GM21390 (cell line): ENCODE data around the gene HOMER2.
A peak's percentile ranks its signal among the peaks of the same experiment; 100 is the strongest.
"Not testable (repeated sequence)": the region's sequence is repeated elsewhere in the genome, so short reads cannot be mapped to it uniquely, and the experiment has no call there.

Experiments used
- ATAC-seq: cut with Tn5 transposase; IDR thresholded peaks from one replicate; pipeline ENCODE4 v1.9.1; 2021; ENCODE audit not compliant: unreplicated experiment

HOMER2 gene

DNA sequence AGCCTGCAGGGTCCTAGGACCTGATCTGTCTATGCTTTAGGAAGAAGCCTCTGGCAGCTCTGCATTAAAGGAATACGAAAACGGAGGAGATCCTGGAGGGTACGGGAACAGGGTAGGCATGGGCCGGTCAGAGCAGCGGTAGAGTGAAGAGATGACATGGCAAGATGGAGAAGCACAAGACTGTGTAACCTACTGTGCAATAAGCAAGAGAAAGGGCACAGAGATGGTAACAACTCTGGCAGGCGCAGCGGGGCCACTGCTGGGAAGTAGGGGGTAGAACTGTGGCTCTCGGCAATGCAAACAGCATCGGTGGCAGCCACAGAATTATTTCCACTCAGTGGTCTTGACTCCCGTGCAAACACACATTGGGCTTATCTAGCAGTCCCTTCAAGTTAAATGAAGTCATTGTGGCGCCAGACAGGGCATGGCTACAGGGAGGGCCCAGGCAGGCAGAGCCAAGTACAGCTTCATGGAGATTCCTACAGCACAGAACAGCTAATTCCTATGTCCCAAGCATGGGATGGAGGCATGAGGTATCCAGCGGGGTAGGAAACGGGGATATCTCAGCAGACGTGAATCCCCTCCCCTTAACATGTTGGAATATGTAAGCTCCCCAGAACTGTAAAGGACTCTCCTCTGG is 114.3 kb downstream of the HOMER2 start:
- no peak for ATAC-seq

DNA sequence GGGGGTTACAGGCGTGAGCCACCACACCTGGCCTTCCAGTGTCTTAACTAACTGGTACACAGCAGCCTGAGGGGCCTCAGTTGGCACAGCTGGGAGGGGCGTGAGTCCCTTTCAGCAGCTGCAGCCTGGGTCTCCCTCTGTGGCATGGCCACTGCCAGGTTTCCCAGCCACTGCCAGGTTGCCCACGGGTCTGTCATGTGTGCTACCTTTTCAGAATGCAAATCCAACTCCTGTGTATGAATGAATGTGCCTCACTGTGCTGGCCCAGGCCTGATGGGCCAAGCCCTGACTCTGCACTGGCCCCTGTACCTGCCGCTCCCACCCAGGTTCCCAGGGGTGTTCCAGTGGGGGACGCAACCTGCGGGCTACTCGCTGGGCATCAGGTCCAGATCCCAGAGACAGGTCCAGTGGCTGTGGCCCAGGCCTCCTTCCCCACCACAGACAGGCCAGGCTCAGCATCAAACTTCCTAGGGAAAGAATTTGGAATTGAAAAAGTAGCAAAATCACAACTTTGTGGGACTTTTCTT is 117.1 kb downstream of the HOMER2 start:
- no peak for ATAC-seq

DNA sequence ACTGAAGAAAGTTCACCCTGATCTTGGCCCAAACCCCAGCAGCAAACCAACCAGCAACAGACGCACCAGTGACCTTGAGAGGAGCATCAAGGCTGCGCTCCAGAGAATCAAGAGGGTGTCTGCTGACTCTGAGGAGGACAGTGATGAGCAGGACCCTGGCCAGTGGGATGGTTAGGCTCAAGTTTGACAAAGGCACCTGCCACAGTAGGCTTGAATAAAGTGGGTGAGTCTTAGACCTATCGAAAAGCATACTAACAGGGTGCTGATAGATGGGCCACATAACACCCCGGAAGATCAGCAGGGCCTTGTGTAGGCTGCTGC is 119.2 kb downstream of the HOMER2 start:
- no peak for ATAC-seq

DNA sequence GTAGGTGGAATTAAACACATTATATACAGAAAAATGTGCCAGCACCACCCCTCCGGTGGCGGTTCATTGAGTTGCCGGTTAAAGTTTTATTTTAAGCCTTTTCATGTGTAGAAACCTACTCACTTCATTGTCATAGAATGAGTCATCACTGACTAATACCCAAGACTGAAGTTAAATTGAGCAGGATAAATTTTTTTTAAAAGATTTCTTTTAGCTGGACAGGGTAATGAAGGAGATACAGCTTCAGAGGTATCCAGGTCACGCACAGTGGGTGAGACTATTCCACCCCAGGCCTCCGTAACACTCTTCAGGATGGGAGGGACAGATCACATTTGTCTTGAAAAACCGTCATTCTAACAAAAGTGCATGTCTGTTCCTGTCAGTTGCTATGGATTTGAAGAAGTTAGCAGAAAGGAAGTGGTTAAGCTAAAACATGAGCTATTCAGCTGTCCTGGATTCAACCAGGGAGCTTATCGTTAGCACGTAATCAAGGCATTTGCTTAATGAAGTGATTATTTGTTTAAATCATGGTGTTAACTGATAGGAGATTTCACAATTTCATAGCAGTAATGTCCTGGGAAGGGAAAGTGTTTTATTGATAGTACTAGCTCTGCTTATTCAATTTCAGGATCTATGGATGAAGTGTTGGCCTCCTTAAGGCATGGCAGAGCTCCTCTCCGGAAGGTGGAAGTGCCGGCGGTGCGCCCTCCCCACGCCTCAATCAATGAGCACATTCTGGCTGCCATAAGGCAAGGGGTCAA is 119.7 kb downstream of the HOMER2 start:
- ATAC-seq: peak; percentile 89

DNA sequence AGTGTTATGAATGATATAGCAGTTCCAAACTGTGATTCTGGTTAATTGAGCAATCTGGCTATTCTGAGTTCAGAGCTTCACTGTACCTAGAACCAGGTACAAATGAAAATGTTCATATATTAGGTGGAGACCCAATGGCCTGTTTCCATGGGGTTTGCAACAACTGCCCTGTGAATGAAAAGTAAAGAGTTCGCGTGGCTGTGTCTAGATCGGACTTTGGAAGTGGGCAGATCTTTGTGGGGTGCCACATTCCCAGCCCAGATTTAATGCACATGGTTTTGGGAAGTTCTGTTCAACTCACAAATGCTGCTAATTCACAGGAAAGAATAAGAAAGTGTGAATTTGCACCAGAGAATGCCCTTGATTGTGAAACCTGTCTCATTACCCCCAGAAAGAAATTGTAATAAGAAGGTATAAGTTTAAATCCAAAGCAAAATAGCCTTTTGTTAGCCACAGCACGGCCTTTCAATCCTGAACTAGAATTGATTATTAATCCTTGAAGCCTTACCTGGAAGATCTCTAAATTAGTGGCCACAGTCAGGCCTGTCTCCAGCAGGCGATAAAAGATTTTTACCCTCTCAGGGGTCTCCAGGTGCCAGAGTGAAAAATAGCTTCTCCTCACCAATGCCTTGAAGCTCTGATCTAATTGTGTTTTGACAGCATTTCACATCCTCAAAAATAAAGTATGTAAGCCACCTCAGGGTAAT is 120.5 kb downstream of the HOMER2 start:
- no peak for ATAC-seq

DNA sequence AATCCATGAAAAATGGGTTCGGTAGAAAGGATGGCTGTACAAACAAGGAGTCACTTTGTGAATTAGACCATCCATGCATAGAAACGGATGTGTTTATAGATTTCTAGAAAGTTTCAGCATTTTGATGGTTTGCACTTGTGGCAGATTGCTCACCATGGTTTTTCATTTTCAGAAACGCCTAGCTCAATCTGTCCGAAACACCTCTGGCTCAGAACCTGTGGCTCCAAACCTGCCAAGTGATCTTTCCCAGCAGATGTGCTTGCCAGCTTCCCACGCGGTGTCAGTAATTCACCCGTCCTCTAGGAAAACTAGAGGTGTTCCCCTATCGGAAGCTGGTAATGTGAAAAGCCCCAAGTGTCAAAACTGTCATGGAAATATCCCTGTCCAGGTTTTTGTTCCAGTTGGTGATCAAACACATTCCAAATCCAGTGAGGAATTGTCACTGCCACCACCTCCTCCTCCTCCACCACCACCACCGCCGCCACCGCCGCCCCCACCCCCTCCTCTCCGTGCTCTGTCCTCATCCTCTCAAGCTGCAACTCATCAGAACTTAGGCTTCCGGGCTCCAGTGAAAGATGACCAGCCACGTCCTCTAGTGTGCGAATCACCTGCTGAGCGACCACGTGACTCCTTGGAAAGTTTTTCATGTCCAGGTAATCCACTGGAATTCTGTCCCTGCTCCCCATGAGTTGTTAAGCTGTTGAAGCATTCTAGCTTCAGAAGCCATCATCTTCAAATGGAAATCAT is 121.9 kb downstream of the HOMER2 start:
- ATAC-seq: no peak

DNA sequence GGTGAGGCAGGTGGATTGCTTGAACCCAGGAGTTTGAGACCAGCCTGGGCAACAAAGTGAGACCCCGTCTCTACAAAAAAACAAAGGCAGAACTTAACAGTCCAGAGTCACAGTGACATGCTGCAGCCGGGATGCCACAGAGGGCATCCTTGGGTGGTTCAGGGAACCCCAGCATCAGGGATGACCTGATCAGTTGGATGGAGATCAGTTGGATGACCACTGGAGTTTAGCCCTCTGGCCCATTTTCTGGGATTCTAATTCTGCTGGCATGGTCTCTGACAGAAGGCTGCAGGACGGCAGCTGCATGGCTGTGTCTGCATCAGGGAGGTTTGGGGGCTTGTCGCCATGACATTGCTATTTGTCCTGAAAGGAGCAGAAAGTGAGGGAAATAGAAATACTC is 123.3 kb downstream of the HOMER2 start:
- no peak for ATAC-seq

DNA sequence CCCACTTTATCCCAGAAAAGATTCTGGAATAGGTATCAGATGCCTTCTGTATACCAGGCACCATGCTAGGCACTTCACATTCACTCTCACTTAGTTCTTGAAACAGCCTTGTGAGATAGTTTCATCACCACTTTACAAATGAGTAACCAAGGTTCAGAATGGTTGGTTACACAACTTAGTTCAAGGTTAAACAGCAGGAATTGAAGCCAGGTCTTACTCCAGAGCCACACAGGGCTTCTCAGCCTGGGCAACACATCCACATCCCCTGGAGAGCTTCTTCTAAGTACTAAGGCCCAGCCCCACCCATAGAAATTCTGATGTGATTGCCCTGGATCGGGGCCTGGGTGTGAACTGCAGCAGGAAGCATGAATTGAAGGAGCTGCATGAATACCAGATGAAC is 124.4 kb downstream of the HOMER2 start:
- ATAC-seq: no peak

DNA sequence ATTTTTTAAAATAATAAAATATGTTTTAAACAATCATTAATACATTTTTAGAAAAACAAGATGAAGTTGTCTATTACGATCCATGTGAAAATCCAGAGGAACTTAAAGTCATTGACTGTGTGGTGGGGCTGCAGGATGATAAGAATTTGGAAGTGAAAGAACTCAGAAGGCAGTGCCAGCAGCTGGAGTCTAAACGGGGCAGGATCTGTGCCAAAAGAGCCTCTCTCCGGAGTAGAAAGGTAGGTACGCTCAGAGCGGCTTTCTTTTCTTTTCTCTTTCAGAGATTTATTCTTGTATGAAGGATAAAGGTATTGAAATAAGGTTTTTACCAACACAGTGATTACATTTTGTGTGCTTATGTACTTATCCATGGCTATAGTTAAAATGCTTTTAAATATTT is 129.5 kb downstream of the HOMER2 start:
- ATAC-seq: no peak

DNA sequence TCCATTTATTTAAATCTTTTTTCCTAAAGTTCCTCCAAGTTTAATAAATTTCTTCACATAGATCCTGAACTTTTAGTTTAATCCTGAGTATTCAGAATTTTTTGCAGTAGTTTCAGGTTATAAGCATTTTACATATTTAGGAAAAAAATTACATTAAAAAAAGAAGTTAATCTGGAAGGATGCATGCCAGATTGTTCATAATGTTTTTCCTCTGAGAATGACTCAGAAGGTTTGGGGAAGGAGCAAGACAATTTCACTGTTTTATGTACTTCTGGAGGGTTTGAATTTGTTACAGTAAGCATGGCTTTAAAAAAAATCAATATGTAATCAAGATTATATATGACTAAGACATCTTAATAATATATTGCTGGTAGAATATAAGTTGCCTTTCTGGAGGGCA is 130.7 kb downstream of the HOMER2 start:
- not testable (repeated sequence) for ATAC-seq

DNA sequence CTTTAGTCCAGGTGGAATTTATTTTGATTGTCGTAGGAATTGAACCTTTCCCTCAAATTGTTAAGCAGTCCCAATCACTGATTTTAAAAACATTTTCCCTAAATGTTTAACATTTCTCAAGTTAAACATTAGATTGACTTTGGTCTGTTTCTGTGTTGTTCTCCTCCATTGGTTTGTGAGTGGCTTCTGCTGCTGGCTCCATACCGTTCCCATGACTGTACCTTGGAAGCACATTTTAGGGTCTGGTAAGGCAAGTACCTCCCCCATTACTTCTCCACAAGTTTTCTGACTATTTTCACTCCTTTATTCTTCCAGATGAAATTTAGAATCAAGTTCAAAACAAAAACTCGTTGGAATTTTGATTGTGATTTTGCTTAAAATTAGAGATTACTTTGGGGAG is 131.1 kb downstream of the HOMER2 start:
- not testable (repeated sequence) for ATAC-seq

DNA sequence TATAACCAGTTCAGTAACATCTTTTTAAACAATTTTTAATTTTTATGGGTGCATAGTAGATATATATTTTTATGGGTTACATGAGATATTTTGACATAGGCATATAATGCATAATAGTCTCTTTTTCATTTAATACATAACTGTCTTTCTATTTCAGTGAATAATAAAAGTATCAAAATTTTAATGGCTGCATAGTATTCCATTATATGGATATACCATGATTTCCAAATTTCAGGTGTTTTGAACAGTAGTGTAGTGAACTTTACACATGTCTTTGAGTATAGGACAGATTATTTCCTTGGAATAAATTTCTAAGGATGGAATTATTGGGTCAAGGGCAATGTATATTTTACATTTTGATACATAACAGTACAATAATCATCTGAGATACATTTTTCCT is 132.4 kb downstream of the HOMER2 start:
- no peak for ATAC-seq

DNA sequence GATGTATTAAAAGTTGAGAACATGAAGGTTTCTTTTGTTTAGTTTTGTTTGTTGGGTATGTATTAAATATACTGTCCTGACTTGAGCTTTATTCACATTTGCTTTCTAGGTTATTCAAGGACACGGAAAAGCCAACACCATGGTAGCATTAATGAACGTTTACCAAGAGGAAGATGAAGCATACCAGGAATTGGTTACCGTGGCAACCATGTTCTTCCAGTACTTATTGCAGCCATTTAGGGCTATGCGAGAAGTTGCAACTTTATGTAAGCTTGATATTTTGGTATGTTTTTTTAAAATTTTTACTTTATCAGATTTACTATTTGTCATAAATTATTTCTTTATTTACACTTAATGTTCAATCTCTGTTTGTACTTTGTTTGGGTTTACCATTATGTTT is 139.5 kb downstream of the HOMER2 start:
- ATAC-seq: no peak

DNA sequence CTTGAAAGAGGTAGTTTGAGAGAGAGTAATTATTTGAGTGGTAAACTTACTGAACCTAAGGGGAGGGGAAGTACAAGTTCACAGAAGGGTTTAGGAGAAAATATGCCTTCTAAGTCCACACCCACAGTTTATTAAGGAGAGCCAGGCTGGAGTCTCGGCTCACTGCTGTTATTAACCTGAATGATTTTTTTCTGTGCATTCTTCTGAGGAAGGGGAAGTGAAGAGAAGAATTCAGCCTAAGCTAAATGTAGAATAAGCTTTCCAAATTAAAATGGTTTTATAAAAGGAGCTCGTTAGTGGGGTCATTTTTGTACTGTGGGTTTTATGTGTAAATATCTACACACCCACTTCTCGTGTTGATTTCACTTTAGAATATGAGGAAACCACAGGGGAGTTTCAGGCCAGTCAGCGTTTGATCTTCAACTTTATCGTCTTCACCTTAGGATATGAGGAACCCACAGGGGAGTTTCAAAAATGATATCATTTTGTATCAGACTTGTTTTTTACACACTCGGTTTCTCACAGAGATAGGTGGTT is 141.6 kb downstream of the HOMER2 start:
- ATAC-seq: no peak

DNA sequence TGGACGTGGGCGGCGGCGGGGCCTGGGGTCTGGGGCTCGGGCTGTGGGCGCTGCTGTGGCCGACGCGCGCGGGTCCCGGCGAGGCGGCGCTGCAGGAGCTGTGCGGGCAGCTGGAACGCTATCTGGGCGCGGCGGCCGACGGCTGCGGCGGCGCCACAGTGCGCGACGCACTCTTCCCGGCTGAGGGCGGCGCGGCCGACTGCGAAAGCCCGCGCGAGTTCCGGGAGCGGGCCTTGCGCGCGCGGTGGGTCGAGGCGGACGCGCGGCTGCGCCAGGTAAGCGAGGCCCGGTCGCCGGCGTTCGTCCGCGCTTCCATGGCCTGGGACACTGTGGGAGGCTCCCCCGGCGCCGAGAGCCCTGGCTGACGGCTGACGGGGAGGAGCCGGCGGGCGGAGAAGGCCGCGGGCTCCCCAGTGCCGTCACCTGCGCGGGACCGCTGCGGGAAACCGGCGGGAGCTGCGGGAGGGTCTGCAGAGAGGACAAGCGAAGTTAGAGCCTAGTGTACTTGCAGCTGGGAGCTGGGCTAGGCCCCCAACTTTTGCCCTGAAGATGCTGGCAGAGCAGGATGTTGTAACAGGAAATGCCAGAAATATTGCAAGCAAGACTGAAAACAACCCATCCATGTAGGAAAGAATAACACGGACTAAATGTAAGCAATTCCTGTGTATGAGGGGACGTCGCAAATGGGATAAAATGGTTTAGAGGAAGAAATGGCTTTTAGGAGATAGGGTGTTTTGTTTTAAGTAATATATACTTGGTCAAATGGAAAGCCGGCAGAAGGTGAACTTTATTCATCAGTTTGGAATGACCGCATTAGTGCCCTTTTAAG is 142.2 kb downstream of the HOMER2 start:
- ATAC-seq: peak; percentile 15

DNA sequence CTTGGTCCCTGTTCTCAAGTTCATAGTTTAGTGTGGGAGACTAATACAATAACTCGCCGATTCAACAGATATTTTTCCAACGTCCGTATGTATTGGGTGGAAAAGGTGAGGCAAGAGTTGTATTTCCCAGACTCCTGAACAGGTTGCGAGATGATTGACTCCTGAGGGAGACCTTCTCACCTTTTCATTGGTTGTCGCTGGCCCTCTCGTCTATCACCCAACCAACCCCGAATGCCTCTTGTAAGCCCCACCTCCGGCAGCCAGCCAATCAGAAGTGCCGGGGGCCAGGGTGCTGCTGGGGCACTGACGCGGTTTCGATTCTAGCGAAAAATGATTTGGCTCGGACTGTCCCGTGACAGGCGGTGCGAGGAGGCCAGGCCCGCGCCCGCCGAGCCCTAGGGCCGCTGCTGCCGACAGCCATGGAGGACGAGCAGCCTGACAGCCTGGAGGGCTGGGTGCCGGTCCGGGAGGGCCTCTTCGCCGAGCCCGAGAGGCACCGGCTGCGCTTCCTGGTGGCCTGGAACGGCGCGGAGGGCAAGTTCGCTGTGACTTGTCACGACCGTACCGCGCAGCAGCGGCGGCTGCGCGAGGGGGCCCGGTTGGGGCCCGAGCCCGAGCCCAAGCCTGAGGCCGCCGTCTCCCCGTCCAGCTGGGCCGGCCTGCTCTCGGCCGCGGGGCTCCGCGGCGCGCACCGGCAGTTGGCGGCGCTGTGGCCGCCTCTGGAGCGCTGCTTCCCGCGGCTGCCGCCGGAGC is 143.0 kb downstream of the HOMER2 start, which contains the start of gene WHAMM:
Gene WHAMM (plus strand): TSS at position 321 of the 753 bp plus-strand sequence. CDS start 99 bp downstream, at position 420.
- peak; percentile 74 for ATAC-seq

DNA sequence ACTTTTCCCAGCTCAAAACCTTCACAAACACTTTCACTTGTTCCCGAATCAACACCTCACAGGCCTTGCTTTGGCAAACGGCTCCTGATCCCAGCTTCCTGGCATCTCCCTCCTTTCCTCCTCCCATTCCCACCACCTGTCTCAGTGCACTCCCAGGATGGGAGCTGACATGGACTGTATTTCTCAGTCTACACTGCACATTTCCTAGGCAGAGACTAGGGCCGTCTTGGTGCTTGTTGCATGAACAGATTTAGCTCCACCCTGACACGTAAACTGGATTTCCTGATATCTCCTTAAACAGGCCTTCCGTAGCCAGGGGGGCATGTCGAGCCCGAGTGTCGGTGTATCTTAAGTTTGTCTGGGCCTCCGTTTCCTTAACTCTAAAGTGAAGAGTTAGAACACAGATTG is 143.9 kb downstream of the HOMER2 start:
- ATAC-seq: no peak

DNA sequence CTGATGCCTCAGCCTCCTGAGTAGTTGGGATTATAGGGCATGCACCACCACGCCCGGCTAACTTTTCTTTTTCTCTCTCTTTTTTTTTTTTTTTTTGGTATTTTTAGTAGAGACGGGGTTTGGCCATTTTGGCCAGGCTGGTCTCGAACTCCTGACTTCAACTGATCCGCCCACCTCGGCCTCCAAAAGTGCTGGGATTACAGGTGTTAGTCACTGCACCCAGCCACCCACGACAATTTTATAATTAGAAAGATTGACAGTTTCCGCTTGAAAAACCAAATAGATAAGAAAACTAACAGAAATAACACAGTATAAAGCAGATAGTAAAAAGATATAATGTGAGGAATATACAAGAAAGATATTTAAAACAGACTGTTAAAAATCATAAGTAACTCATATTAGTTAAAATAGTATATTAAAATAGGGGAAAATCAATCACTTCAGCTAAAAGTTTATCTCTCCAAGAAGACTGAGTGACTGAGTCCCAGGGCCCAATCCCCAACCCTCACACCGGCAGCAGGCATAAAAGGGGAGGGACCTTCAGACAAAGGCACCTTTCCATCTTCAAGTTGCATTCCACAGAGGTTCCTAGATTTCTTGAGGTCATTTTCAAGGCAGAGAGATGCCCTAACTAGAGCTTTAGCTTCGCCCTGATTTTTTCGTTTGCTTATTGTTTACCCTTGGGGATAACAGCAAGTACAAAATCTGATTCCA is 144.4 kb downstream of the HOMER2 start:
- no peak for ATAC-seq

DNA sequence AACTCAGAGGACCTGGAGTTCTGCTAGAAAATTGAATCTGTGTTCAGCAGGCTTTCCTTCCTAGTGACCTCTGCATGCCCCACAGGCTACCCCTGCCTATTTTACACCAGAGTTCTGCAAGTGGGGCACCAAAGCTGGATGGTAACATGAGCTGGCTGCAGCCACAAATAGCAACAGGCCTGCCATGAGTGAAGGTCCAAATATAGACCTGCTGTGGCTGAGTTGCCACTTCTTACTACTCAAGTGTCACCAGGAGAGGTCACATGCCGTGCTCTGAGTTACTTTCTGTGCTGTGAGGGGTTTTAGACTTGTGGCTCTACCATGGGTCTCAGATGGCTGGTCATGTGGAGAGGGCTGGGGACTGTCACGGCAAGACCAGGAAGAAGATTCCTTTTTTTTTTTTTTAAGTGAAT is 146.5 kb downstream of the HOMER2 start, which contains the start of gene FSD2:
Gene FSD2 (minus strand): TSS at position 76 of the 413 bp plus-strand sequence. CDS start 18,679 bp downstream, outside the sequence.
- peak; percentile 48 for ATAC-seq
